GM12873 (cell line): ENCODE data around the gene AFF2.

ENCODE experiments used
- TF ChIP-seq, protein P1 (sequence below): IDR thresholded peaks from 2 replicates; pipeline ENCODE4 v1.5.1; 2012; ENCODE audit warnings: low read depth, mild to moderate bottlenecking, moderate library complexity, low read length, control low read depth; ENCODE audit not compliant: insufficient read depth; ENCODE audit errors: missing control alignments

Gene AFF2

DNA sequence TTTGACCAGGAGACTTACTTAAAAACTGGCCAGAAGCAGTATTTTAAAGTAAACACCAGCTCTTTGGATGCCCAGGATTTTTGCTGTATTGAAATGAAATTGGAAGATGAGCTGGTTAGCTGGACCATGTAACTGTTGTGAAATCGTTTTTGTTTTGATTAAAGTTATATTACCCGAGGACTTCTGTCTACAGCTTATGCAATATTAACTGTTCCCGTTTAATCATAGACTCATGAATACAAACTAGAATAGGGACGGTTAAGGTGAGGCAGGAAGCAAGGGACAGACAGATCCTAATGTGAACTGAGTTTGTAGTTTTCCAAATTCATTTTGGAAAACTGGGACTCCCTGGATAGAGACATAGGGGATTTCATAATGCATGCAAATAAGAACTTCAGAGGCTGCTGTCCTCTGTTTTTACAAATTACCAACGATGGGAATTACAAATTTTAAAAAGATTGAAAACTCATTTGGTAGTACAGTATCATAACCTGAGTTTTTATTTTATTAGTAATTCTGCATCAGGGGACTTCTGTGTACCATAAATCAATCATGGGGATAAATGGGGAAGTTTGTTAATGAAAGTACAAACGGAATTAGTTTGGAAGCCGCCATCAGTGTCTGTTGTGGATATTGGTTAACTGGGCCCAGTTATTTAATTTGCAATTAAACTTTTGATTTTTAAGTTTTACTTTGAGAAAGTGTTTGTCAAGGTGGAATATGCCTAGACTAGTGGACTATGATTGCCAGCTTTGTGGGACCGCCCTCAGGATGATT lies 304.4 kb downstream of the AFF2 start:
- TF ChIP-seq, protein P1, sequence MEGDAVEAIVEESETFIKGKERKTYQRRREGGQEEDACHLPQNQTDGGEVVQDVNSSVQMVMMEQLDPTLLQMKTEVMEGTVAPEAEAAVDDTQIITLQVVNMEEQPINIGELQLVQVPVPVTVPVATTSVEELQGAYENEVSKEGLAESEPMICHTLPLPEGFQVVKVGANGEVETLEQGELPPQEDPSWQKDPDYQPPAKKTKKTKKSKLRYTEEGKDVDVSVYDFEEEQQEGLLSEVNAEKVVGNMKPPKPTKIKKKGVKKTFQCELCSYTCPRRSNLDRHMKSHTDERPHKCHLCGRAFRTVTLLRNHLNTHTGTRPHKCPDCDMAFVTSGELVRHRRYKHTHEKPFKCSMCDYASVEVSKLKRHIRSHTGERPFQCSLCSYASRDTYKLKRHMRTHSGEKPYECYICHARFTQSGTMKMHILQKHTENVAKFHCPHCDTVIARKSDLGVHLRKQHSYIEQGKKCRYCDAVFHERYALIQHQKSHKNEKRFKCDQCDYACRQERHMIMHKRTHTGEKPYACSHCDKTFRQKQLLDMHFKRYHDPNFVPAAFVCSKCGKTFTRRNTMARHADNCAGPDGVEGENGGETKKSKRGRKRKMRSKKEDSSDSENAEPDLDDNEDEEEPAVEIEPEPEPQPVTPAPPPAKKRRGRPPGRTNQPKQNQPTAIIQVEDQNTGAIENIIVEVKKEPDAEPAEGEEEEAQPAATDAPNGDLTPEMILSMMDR: no peak

DNA sequence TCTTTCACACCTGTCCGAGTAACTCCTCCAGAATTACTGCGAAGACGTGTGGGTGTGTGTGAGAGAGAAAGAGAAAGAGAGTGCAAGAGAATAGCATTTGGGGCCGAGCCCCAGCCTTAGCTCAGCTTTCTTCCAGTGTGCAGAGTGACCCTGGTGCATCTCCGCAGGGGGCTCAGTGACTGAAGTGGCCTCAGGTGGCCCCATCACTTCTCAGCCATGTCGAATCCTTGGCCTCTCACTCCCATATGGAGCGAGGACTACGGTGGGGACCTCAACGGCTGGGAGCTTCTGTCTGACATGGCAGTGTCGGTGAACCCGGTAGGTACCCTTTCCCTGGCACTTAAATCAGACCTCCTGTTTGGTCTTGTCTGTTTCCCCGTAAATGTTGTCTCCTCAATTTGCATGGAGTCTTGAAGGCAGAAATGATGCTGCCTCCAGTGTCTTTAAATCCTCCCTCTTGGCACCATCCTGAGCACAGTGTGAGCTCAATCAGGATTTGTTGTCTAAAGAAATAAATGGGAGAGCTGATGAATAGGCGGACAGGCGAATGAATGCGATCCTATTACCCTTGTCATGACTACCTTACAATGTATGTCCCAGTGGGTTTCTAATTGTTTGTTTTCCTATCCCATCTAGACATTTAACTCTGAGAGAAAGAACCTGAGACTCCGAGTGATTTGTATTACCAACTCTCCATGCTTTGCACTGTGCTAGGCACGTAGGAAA lies 305.9 kb downstream of the AFF2 start:
- TF ChIP-seq, protein P1: no peak

DNA sequence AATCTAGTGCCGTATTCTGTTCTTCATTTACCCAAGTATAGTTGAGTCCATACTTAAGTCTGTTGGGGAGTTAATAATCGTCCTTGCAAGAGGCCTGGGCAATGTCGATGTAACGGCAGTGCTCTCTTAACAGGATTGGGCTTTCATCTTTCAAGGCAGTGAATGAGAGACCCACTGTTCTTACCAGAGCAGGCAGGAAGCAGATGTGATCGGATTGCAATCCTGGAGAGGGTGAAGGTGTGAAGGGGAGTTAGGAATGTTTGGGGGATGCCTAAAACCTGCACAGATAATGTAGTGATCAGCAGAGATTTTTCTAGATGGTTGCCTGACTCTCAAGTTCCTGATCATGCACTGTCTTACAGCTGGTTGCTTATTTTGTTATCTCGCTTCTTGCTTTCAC lies 308.4 kb downstream of the AFF2 start:
- TF ChIP-seq, protein P1: no peak

DNA sequence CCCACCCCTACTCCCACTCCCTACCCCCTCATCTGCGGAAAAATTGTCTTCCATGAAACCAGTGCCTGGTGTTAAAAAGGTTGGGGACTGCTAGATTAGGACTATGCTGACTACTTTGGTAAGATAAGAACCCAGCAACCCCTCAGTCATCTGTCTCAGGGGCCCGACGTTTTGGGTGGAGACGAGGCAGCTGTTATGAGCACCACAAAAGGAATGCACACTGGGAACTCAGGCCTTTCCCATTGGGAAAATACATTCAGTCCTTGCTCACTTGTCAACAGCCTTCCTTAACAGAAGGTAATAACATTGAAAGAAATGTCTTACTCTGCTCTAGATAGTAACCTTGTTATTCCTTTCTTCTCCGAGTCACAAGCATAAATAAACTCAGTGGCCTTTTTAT lies 310.8 kb downstream of the AFF2 start:
- TF ChIP-seq, protein P1: no peak

DNA sequence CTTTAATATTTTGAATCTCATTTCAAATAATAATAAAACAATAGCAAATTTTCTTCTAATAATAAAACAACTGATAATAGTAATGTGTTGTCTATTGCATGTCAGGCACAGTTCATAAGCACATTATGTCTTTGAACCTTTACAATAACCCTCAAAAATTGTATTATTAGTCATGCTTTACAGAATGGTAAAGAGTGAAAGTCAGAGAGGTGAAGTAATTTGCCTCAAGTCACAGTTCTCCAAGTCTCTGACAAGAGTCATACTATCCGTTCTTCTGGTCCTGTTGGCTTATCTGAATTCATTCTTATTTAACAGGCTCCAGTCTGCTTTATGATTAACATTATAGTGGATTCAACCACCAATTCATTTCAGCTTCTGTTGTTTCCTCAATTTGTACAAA lies 313.0 kb downstream of the AFF2 start:
- TF ChIP-seq, protein P1: no peak

DNA sequence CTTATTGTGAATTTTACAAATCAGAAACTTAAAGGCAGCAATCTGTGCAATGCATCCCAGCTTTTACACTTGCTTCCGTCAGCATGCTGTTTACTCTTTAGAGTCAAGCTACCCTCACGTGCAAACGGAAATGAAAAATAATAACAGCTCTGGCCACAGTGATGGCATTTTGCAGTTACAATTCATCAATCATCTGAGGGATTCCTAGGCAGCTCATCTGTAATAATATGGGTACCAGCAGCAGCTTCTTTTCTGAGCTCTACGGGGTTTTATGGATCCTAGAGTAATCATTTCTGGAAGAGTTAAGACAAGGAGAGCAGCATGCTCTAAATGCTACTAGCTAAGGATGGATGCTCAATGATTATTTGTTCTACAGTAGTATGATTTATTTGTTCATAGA lies 313.6 kb downstream of the AFF2 start:
- TF ChIP-seq, protein P1: no peak

DNA sequence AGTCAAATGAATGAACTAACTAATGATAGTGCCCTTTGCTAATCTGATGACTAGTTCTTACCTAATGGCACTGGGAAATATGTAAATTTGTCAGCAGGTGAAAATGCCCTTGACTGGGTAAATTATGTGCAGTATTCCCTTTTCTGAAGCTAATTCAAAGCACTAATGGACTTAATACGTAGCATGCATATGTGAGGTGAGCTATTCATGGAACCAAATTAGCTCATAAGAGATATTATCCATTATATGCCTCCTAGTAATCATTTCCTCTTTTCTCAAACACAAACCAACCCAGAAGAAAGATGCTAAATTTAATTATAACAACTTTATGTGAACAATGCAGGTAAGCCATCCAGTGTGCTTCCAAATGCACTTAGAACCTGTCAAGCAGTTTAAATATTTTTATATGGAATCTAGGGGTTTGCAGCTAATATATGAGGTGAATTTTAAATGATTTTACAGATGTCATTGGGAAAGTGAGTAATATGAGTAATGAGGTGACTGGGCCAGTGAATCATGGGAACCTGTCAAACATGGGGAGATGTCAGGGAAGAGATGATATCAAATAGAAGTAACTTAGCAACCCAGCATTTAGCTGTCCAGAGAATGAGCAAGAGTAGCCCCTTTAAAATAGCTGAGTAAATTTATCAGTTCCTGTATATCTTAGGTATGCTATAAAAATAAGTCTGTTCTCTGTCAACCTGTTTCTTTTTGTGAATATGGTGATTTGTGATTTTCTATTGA lies 315.0 kb downstream of the AFF2 start:
- TF ChIP-seq, protein P1: no peak
